GM18858 (cell line): Measurements from ENCODE around the gene SLC35G6.
"Not testable (repeated sequence)": the region's sequence is repeated elsewhere in the genome, so short reads cannot be mapped to it uniquely, and the experiment has no call there.

Experiments used
- ATAC-seq: cut with Tn5 transposase; IDR thresholded peaks from one replicate; pipeline ENCODE4 v1.9.1; 2021; ENCODE audit not compliant: unreplicated experiment

SLC35G6 gene

DNA sequence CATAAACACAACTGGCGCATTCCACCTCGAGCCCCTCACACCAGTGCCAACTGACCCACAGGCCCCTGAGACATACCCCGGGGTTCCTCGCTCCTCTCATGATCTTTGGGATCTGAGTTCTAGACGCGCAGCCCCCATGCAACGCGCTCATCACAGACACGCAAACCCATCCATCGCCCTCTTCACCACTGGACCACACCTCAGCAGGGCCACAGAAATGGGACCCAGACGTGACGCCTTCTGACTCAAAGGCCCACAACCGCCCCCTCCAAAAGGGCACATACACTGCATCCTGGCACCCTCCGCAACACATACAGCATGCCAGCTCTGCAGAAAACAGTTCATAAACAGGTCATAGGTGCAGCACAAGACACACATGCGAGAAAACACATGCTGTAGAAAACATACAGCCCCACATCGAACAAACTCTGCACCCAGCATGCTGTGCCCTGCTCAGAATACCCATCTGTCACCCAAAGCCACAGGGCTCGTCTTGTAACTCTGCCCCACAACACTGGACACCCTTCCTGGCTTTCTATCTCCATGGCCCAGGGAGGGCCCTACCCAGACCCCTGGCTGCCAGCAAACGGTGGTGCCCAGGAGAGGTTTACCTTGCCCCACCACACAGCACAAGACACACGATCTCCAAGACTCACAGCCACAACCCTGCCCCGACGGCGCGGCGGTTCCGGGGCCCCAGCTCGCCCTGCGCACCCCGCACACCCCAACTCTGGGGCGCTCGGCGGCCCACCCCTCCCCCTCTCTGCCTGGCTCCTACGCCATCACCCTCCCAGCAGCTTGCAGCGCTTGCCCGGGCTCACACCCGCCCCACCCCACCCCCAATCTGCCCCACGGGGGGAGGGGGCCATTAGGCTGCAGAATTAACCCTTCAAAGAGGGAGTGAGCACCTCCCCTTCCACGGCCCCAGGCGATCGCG is 2.7 kb upstream of the SLC35G6 start:
- ATAC-seq, result no peak

DNA sequence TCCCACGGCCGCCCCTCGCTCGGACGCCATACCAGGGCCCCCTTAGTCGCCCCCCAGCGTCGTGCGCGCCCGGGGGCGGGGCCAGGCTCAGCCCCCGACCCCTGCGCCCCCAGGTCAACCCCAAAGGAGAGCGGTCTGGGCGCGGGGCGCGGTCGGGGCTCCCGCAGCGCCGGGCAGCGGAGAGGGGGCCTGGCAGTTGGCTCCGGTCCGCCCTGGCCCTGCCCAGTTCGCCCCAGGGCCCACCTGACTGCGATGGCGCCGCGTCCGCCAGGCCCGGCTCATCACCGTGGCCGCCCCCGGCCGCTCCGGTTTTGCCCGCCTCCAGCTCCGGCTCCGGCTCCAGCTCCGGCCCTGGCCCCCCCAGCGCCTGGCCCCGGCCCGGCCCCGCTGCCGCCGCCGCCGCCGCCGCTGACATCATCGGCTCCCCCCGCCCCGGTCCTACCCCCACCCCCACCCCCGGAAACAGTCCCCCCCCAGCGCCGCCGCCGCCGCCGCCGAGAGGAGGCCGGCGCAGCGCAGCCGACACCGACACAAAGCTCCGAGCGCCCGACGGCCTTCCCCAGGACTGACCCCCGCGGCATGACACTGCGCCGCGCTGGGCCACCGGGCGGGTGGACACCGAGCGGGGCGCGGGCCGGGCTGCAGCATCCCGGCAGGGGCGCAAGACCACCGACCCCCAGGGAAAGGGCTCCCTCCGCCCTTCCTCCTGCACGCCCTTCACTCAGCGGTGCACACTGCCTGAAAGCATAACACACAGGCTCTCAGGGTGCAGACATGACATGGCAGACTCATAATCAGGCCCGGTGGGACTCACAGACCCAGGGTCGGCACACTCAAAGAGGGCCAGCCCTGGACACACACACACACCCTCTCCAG is 1.8 kb upstream of the SLC35G6 start, which contains the start of gene ZBTB4:
ZBTB4 (minus strand) TSS at position 419 of the 876 bp plus-strand sequence. CDS start 12,830 bp downstream, outside the sequence.
- ATAC-seq, result no peak

DNA sequence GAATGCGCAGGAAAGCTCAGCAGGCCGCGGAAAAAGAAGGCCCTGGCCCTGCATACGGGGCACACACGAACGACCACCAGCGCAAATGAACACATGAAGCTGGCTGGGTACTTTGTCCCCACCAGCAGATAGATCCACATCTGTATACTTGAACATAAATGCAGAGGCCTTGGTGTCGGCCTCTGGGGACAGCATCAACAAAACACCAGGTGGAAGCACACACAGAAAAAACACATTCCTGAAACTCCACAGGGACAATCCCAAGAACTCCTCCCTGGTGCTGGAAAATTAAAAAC is 1.2 kb upstream of the SLC35G6 start:
- no peak for ATAC-seq

DNA sequence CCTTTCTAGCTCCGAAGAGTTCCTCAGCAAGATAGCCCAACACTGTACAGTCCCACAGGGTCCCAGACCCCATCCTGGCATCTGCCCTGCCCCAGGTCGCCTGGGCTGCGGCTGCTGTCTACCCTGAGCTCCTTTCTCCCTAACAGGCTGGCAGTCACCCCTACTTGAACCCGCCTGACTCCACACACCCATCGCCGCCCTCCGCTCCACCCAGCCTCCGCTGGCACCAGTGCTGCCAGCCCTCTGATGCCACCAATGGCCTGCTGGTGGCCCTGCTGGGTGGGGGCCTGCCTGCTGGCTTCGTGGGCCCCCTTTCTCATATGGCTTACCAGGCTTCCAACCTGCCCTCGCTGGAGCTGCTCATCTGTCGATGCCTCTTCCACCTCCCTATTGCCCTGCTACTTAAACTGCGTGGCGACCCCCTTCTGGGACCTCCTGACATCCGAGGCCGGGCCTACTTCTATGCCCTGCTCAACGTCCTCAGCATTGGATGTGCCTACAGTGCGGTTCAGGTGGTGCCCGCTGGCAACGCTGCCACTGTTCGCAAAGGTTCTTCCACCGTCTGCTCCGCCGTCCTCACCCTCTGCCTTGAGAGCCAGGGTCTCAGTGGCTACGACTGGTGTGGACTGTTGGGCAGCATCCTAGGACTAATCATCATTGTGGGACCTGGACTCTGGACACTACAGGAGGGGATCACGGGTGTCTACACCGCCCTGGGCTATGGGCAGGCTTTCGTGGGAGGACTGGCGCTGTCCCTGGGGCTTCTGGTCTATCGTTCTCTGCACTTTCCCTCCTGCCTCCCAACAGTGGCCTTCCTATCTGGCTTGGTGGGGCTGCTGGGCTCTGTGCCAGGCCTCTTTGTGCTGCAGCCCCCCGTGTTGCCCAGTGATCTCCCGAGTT is 846 bp downstream of the SLC35G6 start:
- not testable (repeated sequence) for ATAC-seq

DNA sequence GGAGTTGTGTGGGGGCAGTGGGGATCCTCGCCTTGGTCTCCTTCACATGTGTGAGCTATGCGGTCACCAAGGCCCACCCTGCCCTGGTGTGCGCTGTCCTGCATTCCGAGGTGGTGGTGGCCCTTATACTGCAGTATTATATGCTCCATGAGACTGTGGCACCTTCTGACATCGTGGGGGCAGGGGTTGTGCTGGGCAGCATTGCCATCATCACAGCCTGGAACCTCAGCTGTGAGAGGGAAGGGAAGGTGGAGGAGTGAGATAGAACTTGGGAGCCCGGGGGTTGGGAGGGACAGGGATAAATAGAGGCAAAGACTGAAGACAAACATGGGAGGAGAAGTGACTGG is 1.5 kb downstream of the SLC35G6 start:
- not testable (repeated sequence) for ATAC-seq

DNA sequence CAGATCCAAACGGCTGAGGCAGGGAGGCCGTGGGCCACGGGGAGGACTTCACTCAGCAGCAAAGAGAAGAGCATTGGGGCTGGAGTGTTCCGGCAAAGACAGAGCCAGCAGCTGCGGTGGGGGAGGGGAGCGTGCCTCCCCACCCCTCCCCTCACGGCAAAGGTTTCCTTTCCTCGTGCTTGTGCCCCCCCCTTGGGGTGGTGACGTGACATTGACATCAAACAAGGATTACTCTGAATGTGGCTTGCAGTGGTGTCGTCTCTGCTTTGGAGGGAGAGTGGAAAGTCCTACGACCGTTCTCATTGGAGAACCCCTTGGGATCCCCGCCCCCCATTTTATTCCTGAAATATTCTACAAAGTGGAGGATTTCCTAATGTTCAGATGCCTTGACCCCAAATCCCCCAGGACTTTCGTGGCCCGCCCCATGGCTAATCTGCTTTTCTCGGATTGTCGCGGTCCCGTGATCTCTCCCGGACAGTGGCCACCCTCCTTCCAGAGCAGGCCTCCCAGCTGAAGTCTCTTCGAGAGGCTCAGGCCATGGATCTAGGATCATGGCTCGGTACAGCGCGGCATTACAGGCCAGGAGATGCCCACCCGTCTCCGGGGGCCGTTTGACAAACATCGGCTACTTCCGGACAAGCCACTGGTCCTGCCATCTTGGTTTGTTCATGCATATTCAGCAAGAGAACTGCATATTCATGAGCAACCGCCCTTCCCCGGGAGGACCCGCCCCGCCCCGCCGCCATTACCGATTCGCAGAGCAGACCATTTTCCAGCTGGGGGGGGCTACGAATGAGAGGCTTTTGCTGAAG is 2.2 kb downstream of the SLC35G6 start:
- ATAC-seq, result no peak

DNA sequence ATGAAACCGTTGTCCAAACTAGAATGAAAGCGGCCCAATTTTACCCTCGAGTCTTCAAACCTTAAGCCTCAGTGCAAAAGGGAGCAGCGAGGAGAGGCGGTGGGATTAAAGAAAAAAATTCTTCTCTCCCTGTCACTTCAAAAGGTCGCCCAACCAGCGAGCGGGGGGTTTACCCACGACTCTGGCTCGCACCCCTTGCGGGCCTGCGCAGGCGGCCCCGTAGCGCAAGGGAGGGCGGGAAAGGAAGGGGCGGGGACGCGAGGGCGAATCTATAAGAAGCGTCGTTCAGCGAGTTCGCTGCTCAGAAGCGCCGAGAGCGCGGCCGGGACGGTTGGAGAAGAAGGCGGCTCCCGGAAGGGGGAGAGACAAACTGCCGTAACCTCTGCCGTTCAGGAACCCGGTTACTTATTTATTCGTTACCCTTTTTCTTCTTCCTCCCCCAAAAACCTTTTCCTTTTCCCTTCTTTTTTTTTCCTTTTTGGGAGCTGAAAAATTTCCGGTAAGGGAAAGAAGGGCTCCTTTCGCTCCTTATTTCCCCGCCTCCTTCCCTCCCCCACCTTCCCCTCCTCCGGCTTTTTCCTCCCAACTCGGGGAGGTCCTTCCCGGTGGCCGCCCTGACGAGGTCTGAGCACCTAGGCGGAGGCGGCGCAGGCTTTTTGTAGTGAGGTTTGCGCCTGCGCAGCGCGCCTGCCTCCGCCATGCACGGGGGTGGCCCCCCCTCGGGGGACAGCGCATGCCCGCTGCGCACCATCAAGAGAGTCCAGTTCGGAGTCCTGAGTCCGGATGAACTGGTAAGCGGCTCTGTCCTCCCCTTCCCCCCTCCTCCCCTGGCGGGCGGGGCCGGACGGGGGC is 3.0 kb downstream of the SLC35G6 start, which contains the start of gene POLR2A:
POLR2A (plus strand) TSS at position 300 of the 852 bp plus-strand sequence.
- peak; percentile 41 for ATAC-seq

DNA sequence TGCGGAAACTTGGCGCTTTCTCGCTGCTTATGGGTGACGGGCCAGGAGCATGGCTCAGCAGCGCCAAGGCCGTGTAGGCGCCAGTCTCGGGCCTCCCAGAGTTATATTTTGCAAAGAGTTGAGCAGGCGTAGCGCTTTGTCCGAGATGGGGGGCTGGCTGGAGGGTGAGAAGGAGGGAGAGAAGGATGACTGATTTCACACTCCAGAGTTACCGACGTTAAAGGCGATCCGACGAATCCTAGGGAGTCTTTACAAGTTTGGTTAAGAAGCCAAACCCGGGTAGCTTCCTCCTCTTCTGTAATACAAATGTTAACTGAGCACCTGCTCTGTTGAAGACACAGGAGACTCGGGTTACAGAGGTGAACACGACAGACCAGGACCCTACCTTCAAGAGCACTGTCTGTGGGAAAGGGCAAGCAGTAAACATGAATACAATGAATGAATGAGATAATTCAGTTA is 3.7 kb downstream of the SLC35G6 start:
- ATAC-seq, result no peak

DNA sequence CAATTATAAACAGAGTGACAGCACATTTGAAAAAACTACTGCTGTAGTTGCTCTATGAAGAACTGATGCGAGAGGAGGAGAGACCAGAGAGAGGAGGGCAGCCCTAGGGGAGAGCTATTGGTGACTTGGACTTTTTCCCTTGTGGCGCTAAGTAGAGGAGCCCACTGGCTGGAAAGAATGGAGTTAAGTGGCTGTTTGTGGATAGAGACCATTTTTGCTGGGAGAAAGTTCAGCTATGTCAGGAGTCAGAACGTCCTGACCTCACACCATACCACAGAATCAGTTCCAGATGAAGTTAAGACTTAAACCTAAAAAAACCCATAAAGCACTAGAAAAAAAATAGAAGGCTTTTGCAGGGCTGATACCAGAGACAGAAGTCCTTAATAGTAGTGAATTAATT is 4.9 kb downstream of the SLC35G6 start:
- ATAC-seq, result no peak

DNA sequence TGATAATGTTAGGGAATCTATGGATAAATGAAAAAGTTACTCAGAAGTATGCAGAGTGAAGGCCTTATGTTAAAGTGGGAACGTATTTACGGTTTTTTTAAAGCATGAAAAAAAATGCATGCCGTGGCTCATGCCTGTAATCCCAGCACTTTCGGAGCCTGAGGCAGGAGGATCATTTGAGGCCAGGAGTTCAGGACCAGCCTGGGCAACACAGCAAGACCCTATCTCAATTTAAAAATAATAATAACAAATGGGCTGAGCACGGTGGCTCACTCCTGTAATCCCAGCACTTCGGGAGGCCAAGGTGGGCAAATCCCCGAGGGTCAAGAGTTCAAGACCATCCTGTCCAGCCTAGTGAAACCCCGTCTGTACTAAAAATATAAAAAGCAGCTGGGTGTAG is 8.9 kb downstream of the SLC35G6 start:
- ATAC-seq, result no peak

DNA sequence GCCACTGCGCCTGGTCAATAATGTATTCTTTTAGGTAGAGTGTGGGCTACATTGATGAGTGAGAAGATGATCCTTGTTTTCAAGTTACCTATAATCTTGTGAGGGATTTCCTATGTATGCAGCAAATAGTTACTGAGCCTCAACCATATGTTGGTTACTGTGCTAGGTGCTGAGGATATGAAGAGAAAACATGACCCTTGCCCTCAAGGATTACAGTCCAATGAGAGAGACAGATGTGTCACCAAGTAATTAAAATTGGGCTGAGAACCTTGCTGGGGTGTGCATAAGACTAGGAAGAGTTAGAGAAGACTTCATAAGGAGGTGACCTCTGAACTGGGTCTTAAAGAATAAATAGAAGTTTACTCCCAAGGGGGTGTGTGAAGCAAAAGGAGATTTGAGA is 10.3 kb downstream of the SLC35G6 start:
- no peak for ATAC-seq

DNA sequence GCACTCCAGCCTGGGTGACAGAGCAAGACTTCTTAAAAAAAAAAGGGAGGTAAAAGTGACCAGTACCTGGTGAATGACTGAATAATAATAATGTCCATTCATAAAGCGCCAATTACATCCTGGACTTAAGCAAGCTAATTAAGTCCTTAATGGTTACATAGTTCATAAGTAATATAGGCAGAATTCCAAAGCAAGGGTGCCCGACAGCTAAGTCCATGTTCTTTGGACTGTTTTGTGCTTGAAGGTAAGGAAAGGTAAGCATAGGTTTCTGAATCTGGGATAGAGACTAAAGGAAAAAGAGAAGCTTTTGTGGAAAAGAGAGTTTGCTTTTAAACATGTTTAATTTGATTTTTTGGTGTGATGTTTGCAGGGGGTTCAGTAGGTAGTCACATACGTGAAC is 12.7 kb downstream of the SLC35G6 start:
- no peak for ATAC-seq

DNA sequence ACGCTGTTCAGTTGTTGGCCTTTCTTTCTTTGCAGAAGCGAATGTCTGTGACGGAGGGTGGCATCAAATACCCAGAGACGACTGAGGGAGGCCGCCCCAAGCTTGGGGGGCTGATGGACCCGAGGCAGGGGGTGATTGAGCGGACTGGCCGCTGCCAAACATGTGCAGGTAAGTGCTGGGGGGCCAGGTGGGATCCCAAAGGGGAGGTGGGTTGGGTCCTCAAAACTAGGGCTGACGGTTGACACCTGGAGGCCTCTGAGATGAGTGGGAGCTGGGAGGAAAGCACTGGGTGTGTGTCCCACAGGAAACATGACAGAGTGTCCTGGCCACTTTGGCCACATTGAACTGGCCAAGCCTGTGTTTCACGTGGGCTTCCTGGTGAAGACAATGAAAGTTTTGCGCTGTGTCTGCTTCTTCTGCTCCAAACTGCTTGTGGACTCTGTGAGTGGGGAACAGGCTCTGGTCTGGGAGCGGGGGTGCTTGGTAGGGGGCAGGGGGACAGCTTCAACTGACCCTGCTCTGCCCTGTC is 14.7 kb downstream of the SLC35G6 start:
- ATAC-seq, result no peak

DNA sequence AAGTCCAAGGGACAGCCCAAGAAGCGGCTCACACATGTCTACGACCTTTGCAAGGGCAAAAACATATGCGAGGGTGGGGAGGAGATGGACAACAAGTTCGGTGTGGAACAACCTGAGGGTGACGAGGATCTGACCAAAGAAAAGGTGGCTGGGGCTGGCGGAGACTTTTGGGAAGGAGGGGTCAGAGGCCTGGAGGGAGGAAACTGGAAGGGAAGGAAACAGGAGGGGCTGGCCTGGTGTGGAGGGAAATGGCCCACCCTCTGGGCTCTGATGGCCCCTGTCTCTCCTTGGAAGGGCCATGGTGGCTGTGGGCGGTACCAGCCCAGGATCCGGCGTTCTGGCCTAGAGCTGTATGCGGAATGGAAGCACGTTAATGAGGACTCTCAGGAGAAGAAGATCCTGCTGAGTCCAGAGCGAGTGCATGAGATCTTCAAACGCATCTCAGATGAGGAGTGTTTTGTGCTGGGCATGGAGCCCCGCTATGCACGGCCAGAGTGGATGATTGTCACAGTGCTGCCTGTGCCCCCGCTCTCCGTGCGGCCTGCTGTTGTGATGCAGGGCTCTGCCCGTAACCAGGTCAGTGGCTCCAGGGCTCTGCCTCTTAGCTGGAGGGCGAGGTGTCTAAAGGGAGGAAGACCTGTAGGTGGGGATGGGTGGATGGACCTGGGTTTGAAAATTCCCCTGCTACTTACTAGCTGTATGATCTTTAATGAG is 15.4 kb downstream of the SLC35G6 start:
- no peak for ATAC-seq

DNA sequence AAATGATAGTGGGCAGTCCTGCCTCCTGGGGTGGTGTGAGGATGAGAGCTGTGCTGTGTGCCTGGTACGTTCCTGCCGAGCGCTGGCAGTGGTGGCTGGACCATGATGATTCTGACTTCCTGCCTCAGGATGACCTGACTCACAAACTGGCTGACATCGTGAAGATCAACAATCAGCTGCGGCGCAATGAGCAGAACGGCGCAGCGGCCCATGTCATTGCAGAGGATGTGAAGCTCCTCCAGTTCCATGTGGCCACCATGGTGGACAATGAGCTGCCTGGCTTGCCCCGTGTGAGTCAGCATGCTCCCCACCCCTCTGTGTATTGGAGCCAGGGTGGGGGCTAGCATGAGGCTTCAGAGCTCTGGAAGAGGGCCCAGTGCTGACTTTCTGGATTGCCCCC is 16.0 kb downstream of the SLC35G6 start:
- no peak for ATAC-seq

DNA sequence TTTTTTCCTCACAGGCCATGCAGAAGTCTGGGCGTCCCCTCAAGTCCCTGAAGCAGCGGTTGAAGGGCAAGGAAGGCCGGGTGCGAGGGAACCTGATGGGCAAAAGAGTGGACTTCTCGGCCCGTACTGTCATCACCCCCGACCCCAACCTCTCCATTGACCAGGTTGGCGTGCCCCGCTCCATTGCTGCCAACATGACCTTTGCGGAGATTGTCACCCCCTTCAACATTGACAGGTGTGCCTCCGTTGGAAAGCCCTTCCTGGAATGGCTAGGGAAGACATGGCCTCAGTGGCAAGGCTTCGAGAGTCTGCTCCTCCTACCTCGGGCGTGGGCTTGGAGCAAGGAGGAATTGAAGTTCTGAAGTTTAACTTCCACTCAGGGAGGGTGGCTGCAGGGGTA is 16.4 kb downstream of the SLC35G6 start:
- no peak for ATAC-seq

DNA sequence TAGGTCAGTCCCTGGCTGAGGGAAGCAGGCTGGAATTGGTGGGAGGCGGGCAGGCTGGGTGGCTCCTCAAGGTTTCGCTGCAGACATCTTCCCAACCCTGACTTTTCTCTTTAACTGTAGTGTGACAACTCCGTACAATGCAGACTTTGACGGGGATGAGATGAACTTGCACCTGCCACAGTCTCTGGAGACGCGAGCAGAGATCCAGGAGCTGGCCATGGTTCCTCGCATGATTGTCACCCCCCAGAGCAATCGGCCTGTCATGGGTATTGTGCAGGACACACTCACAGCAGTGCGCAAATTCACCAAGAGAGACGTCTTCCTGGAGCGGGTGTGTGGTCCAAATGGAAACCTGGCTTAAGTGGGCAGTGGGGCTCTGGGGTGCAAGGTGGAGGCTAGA is 17.9 kb downstream of the SLC35G6 start:
- ATAC-seq, result no peak

DNA sequence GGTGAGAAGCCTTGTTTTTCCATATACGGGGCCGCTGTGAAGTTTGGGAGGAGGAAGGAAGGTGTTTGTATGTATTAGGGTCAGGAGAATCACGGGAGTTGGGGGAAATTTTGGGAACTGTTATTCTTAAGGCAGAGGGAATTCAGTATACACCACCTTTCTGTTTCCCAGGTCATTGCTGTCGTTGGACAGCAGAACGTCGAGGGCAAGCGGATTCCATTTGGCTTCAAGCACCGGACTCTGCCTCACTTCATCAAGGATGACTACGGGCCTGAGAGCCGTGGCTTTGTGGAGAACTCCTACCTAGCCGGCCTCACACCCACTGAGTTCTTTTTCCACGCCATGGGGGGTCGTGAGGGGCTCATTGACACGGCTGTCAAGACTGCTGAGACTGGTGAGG is 20.5 kb downstream of the SLC35G6 start:
- ATAC-seq, result no peak
